SK-N-SH treated with all-trans-retinoic acid at 6 μM for 48 hours (cell line): ENCODE data around the gene MTCH1.

Source experiments
- ATAC-seq: fragments of 200-7000 bp; cut with Tn5 transposase; 3 replicates; pipeline ENCODE4 v1.9.1; 2020; ENCODE audit warnings: mild to moderate bottlenecking, moderate library complexity
- ARNTL ChIP-seq: fragments of 450-650 bp; formaldehyde crosslinking; IDR thresholded peaks from 2 replicates; pipeline ENCODE4 v1.5.0; 2020; ENCODE audit warnings: low read depth, mild to moderate bottlenecking, moderate library complexity, borderline replicate concordance
- BACH2 ChIP-seq: fragments of 250-450 bp; sonication (Bioruptor Pico); IDR thresholded peaks from 2 replicates; pipeline ENCODE4 v1.9.0; 2021; ENCODE audit warnings: mild to moderate bottlenecking, borderline replicate concordance
- CSDC2 ChIP-seq: fragments of 250-450 bp; sonication (Bioruptor Pico); IDR thresholded peaks from 2 replicates; pipeline ENCODE4 v1.5.0; 2020; ENCODE audit warnings: mild to moderate bottlenecking, moderate library complexity
- GLIS3 ChIP-seq: fragments of 250-450 bp; sonication (Bioruptor Pico); IDR thresholded peaks from 2 replicates; pipeline ENCODE4 v1.5.0; 2020; ENCODE audit warnings: mild to moderate bottlenecking, moderate library complexity
- ISL1 ChIP-seq: fragments of 250-450 bp; sonication (Bioruptor Pico); IDR thresholded peaks from 2 replicates; pipeline ENCODE4 v2.1.2; 2022; ENCODE audit warnings: mild to moderate bottlenecking, moderate library complexity
- OSR1 ChIP-seq: fragments of 250-450 bp; sonication (Bioruptor Pico); IDR thresholded peaks from 2 replicates; pipeline ENCODE4 v1.8.0; 2022; ENCODE audit warnings: moderate library complexity, mild to moderate bottlenecking, inconsistent platforms
- PPARA ChIP-seq: fragments of 250-450 bp; sonication (Bioruptor Pico); IDR thresholded peaks from 2 replicates; pipeline ENCODE4 v1.5.0; 2020; ENCODE audit warnings: mild to moderate bottlenecking, borderline replicate concordance
- RARB ChIP-seq: fragments of 250-450 bp; sonication (Bioruptor Pico); IDR thresholded peaks from 2 replicates; pipeline ENCODE4 v1.8.0; 2021; ENCODE audit warnings: mild to moderate bottlenecking, moderate library complexity
- SNAI2 ChIP-seq: fragments of 250-450 bp; sonication (Bioruptor Pico); IDR thresholded peaks from 2 replicates; pipeline ENCODE4 v1.5.0; 2020; ENCODE audit warnings: mild to moderate bottlenecking, moderate library complexity
- TCF4 ChIP-seq: fragments of 250-450 bp; sonication (Bioruptor Pico); IDR thresholded peaks from 2 replicates; pipeline ENCODE4 v1.8.0; 2021; ENCODE audit warnings: mild to moderate bottlenecking, moderate library complexity, borderline replicate concordance
- TOX ChIP-seq: fragments of 250-450 bp; sonication (Bioruptor Pico); IDR thresholded peaks from 2 replicates; pipeline ENCODE4 v1.8.0; 2021; ENCODE audit warnings: mild to moderate bottlenecking, moderate library complexity, borderline replicate concordance
- ZC3H10 ChIP-seq: fragments of 250-450 bp; sonication (Bioruptor Pico); IDR thresholded peaks from 2 replicates; pipeline ENCODE4 v1.5.1; 2021; ENCODE audit warnings: mild to moderate bottlenecking, moderate library complexity
- ZFP3 ChIP-seq: fragments of 250-450 bp; sonication (Bioruptor Pico); IDR thresholded peaks from 2 replicates; pipeline ENCODE4 v1.5.0; 2020; ENCODE audit warnings: mild to moderate bottlenecking, moderate library complexity
- ZFP30 ChIP-seq: fragments of 450-650 bp; formaldehyde crosslinking; IDR thresholded peaks from 2 replicates; pipeline ENCODE4 v1.5.0; 2022; ENCODE audit warnings: mild to moderate bottlenecking, moderate library complexity
- ZNF565 ChIP-seq: fragments of 450-650 bp; formaldehyde crosslinking; conservative IDR thresholded peaks from 2 replicates; pipeline ENCODE4 v1.5.0; 2020; ENCODE audit warnings: low read depth, mild to moderate bottlenecking, moderate library complexity
- ZNF70 ChIP-seq: fragments of 450-650 bp; formaldehyde crosslinking; IDR thresholded peaks from 2 replicates; pipeline ENCODE4 v1.5.0; 2020; ENCODE audit warnings: mild to moderate bottlenecking, moderate library complexity
- ZNF8 ChIP-seq: fragments of 450-650 bp; formaldehyde crosslinking; IDR thresholded peaks from 2 replicates; pipeline ENCODE4 v1.5.0; 2020; ENCODE audit warnings: mild to moderate bottlenecking, moderate library complexity
- TF ChIP-seq, protein P1 (sequence below): fragments of 250-450 bp; sonication (Bioruptor Pico); IDR thresholded peaks from 2 replicates; pipeline ENCODE4 v1.8.0; 2020; ENCODE audit warnings: mild to moderate bottlenecking, moderate library complexity, borderline replicate concordance
- TF ChIP-seq, protein P2 (sequence below): fragments of 250-450 bp; sonication (Bioruptor Pico); IDR thresholded peaks from 2 replicates; pipeline ENCODE4 v1.5.1; 2020; ENCODE audit warnings: low read depth, mild to moderate bottlenecking, moderate library complexity
- TF ChIP-seq, protein P3 (sequence below): fragments of 250-450 bp; sonication (Bioruptor Pico); IDR thresholded peaks from 2 replicates; pipeline ENCODE4 v1.8.0; 2021; ENCODE audit warnings: low read depth, mild to moderate bottlenecking, moderate library complexity, borderline replicate concordance
- TF ChIP-seq, protein P4 (sequence below): fragments of 250-450 bp; sonication (Bioruptor Pico); IDR thresholded peaks from 2 replicates; pipeline ENCODE4 v1.5.1; 2021; ENCODE audit warnings: mild to moderate bottlenecking, moderate library complexity
- TF ChIP-seq, protein P5 (sequence below): fragments of 250-450 bp; sonication (Bioruptor Pico); IDR thresholded peaks from 2 replicates; pipeline ENCODE4 v1.5.0; 2020; ENCODE audit warnings: mild to moderate bottlenecking, moderate library complexity

Gene MTCH1

DNA sequence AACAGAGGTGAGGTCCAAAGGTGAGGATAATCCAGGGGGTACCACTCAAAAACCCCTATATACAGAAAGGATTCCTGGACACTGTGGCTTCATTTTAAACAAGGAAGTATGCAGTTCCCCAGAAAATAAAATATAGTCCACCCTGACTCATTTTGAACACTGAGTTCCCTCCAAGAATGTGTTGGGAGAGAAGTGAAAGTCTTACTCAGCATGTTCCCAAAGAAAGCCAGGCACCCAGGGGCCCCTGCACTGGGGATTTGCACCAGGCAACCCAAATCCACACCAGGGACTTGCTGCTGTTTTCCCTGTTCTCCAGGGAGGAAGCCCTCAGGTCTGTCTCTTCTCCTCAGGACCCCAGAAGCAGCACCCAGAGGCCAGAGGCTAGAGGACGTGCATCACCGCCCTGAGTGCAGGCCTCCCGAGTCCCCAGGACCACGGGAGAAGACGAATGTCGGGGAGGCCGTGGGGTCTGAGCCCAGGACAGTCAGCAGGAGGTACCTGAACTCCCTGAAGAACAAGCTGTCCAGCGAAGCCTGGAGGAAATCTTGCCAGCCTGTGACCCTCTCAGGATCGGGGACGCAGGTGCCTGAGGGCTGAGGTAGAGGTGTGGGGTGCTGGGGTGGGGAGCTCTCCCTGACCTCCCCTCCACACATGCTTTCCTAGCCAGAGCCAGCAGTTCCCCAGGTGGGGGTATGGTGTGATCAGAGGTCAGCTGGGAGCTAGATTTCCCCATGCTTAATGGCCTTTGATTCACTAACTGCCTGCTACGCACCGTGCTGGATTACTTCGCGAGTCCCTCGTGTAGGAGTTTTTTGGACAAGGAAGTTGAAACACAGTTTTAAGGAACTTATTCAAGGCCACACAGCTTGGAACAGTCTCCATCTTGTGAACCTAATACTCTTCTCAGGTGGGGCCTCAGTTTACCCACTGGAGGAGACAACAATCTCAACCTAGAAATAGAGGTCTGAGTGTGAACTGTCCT, 22.8 kb upstream of the MTCH1 start:
- TF ChIP-seq BACH2 (CRISPR knock-in tag) (no peak), ISL1 (no peak), ARNTL (CRISPR knock-in tag) (no peak), ZNF70 (CRISPR knock-in tag) (no peak), SNAI2 (CRISPR knock-in tag) (no peak), OSR1 (CRISPR knock-in tag) (no peak), TOX (CRISPR knock-in tag) (no peak)
- TF ChIP-seq, protein P1, sequence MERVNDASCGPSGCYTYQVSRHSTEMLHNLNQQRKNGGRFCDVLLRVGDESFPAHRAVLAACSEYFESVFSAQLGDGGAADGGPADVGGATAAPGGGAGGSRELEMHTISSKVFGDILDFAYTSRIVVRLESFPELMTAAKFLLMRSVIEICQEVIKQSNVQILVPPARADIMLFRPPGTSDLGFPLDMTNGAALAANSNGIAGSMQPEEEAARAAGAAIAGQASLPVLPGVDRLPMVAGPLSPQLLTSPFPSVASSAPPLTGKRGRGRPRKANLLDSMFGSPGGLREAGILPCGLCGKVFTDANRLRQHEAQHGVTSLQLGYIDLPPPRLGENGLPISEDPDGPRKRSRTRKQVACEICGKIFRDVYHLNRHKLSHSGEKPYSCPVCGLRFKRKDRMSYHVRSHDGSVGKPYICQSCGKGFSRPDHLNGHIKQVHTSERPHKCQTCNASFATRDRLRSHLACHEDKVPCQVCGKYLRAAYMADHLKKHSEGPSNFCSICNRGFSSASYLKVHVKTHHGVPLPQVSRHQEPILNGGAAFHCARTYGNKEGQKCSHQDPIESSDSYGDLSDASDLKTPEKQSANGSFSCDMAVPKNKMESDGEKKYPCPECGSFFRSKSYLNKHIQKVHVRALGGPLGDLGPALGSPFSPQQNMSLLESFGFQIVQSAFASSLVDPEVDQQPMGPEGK (CRISPR knock-in tag), result no peak
- TF ChIP-seq, protein P2, sequence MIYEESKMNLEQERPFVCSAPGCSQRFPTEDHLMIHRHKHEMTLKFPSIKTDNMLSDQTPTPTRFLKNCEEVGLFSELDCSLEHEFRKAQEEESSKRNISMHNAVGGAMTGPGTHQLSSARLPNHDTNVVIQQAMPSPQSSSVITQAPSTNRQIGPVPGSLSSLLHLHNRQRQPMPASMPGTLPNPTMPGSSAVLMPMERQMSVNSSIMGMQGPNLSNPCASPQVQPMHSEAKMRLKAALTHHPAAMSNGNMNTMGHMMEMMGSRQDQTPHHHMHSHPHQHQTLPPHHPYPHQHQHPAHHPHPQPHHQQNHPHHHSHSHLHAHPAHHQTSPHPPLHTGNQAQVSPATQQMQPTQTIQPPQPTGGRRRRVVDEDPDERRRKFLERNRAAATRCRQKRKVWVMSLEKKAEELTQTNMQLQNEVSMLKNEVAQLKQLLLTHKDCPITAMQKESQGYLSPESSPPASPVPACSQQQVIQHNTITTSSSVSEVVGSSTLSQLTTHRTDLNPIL (CRISPR knock-in tag), result no peak
- no peak for ATAC-seq

DNA sequence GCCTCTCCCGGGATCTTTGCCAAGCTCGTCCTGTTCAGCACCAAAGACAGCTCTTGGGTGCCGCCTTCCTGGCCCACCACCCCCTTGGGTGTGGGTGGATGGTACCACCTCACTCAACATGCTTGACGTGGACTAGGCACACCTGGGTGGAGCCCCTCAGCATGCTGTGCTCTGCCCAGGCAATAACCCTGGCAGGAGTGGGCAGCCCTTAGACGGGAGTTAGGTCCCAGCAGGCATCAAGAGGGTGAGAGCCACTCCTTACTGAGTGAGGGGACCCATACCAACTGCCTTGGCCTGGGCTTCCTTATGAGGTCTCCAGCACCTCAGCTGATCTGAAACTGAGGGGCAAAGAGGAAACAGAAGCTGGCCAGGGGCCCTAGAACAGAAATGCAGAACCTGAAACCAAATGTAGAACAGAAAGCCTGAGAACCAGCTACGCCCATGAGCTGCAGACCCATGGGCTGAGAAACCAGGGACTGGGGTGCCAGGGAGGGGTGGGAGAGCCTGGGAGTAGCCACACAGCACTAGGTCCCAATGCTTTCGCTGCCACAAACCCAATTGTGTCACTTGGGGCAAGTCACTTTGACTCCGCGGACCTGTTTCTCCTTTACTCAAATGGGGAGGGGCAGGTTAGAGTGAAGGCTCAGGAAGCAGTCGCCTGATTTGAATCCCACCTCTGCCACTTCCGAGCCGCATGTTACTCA, 21.5 kb upstream of the MTCH1 start:
- no peak for TF ChIP-seq TCF4
- TF ChIP-seq ZFP30 (CRISPR knock-in tag), result no peak
- TF ChIP-seq, protein P3, sequence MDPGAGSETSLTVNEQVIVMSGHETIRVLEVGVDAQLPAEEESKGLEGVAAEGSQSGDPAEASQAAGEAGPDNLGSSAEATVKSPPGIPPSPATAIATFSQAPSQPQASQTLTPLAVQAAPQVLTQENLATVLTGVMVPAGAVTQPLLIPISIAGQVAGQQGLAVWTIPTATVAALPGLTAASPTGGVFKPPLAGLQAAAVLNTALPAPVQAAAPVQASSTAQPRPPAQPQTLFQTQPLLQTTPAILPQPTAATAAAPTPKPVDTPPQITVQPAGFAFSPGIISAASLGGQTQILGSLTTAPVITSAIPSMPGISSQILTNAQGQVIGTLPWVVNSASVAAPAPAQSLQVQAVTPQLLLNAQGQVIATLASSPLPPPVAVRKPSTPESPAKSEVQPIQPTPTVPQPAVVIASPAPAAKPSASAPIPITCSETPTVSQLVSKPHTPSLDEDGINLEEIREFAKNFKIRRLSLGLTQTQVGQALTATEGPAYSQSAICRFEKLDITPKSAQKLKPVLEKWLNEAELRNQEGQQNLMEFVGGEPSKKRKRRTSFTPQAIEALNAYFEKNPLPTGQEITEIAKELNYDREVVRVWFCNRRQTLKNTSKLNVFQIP (CRISPR knock-in tag), result no peak
- no peak for TF ChIP-seq RARB
- no peak for TF ChIP-seq ARNTL (CRISPR knock-in tag)
- TF ChIP-seq ZNF565 (CRISPR knock-in tag), result no peak
- TF ChIP-seq ZNF8 (CRISPR knock-in tag), result no peak
- TF ChIP-seq, protein P2 (CRISPR knock-in tag), result no peak
- no peak for TF ChIP-seq SNAI2 (CRISPR knock-in tag)
- TF ChIP-seq, protein P4, sequence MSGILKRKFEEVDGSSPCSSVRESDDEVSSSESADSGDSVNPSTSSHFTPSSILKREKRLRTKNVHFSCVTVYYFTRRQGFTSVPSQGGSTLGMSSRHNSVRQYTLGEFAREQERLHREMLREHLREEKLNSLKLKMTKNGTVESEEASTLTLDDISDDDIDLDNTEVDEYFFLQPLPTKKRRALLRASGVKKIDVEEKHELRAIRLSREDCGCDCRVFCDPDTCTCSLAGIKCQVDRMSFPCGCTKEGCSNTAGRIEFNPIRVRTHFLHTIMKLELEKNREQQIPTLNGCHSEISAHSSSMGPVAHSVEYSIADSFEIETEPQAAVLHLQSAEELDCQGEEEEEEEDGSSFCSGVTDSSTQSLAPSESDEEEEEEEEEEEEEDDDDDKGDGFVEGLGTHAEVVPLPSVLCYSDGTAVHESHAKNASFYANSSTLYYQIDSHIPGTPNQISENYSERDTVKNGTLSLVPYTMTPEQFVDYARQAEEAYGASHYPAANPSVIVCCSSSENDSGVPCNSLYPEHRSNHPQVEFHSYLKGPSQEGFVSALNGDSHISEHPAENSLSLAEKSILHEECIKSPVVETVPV (CRISPR knock-in tag), result no peak
- no peak for TF ChIP-seq TOX (CRISPR knock-in tag)
- no peak for TF ChIP-seq GLIS3 (CRISPR knock-in tag)
- TF ChIP-seq PPARA (CRISPR knock-in tag), result no peak
- no peak for TF ChIP-seq ZFP3 (CRISPR knock-in tag)
- no peak for TF ChIP-seq BACH2 (CRISPR knock-in tag)
- TF ChIP-seq, protein P1 (CRISPR knock-in tag), result no peak
- no peak for TF ChIP-seq OSR1 (CRISPR knock-in tag)
- TF ChIP-seq, protein P5, sequence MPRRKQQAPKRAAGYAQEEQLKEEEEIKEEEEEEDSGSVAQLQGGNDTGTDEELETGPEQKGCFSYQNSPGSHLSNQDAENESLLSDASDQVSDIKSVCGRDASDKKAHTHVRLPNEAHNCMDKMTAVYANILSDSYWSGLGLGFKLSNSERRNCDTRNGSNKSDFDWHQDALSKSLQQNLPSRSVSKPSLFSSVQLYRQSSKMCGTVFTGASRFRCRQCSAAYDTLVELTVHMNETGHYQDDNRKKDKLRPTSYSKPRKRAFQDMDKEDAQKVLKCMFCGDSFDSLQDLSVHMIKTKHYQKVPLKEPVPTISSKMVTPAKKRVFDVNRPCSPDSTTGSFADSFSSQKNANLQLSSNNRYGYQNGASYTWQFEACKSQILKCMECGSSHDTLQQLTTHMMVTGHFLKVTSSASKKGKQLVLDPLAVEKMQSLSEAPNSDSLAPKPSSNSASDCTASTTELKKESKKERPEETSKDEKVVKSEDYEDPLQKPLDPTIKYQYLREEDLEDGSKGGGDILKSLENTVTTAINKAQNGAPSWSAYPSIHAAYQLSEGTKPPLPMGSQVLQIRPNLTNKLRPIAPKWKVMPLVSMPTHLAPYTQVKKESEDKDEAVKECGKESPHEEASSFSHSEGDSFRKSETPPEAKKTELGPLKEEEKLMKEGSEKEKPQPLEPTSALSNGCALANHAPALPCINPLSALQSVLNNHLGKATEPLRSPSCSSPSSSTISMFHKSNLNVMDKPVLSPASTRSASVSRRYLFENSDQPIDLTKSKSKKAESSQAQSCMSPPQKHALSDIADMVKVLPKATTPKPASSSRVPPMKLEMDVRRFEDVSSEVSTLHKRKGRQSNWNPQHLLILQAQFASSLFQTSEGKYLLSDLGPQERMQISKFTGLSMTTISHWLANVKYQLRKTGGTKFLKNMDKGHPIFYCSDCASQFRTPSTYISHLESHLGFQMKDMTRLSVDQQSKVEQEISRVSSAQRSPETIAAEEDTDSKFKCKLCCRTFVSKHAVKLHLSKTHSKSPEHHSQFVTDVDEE, result no peak
- TF ChIP-seq CSDC2 (CRISPR knock-in tag), result no peak
- TF ChIP-seq ZC3H10 (CRISPR knock-in tag), result no peak
- ATAC-seq, result no peak
